K562 (cell line): ENCODE data around the gene SPON1. TPM values are rescaled to one million over a fixed set of nuclear protein-coding genes. Genes with fewer than 3 reads are reported as not detected.

Experiments
- ATF4 ChIP-seq: fragments of 450-650 bp; formaldehyde crosslinking; IDR thresholded peaks from 2 replicates; pipeline ENCODE4 v1.4.0; 2022; ENCODE audit warnings: mild to moderate bottlenecking, moderate library complexity
- BDP1 ChIP-seq: IDR thresholded peaks from 3 replicates; pipeline ENCODE4 v1.6.1; 2011; ENCODE audit not compliant: insufficient read length, insufficient read depth
- CBFA2T3 ChIP-seq: fragments of 450-650 bp; IDR thresholded peaks from 2 replicates; pipeline ENCODE4 v1.6.1; 2017
- CEBPB ChIP-seq: fragments of 450-650 bp; IDR thresholded peaks from 2 replicates; pipeline ENCODE4 v1.6.1; 2016; ENCODE audit warnings: missing genetic modification characterization, missing compliant biosample characterization
- CREB3L1 ChIP-seq: fragments of 450-650 bp; IDR thresholded peaks from 2 replicates; pipeline ENCODE4 v1.6.1; 2014; ENCODE audit warnings: low read depth, mild to moderate bottlenecking, moderate library complexity, borderline replicate concordance
- CREB5 ChIP-seq: fragments of 250-450 bp; sonication (Bioruptor Pico); IDR thresholded peaks from 2 replicates; pipeline ENCODE4 v1.5.0; 2020; ENCODE audit warnings: mild to moderate bottlenecking
- EP400 ChIP-seq: fragments of 450-650 bp; IDR thresholded peaks from 2 replicates; pipeline ENCODE4 v1.6.1; 2017; ENCODE audit warnings: antibody characterized with exemption, mild to moderate bottlenecking, moderate library complexity
- FOXM1 ChIP-seq, 2 experiments: fragments of 450-650 bp in 1 of 2; sonication (generic) in 1 of 2; formaldehyde crosslinking in 1 of 2; IDR thresholded peaks; 2 replicates each; pipeline versions ENCODE4 v1.6.1 to v1.9.0; 2017 to 2022; ENCODE audit warnings: low read depth in 2 of 2, mild to moderate bottlenecking in 2 of 2, missing genetic modification reagents in 1 of 2, moderate library complexity in 1 of 2
- GTF2A2 ChIP-seq: IDR thresholded peaks from 2 replicates; pipeline ENCODE4 v1.6.1; 2016; ENCODE audit warnings: mild to moderate bottlenecking, missing genetic modification characterization, missing compliant biosample characterization
- NFE2L1 ChIP-seq: fragments of 450-650 bp; IDR thresholded peaks from 2 replicates; pipeline ENCODE4 v1.6.1; 2016; ENCODE audit warnings: missing genetic modification characterization, low read depth, mild to moderate bottlenecking, missing compliant biosample characterization, moderate library complexity, borderline replicate concordance
- PRMT5 ChIP-seq: sonication (generic); formaldehyde crosslinking; IDR thresholded peaks from 2 replicates; pipeline ENCODE4 v1.5.0; 2020; ENCODE audit warnings: missing genetic modification reagents
- SIX5 ChIP-seq, 2 experiments: IDR thresholded peaks; 2 replicates each; pipeline ENCODE4 v1.6.1; 2011; ENCODE audit warnings: low read length in 2 of 2, borderline replicate concordance in 1 of 2, low read depth in 1 of 2, mild to moderate bottlenecking in 1 of 2, moderate library complexity in 1 of 2; ENCODE audit not compliant: insufficient read depth in 1 of 2
- SP2 ChIP-seq: IDR thresholded peaks from 2 replicates; pipeline ENCODE4 v1.6.1; 2011; ENCODE audit warnings: mild to moderate bottlenecking, low read depth, low read length, moderate library complexity; ENCODE audit not compliant: poor library complexity, severe bottlenecking; ENCODE audit errors: extremely low read depth
- SRSF7 ChIP-seq: fragments of 200-400 bp; formaldehyde crosslinking; optimal IDR thresholded peaks from 2 replicates; pipeline ENCODE3; 2017; ENCODE audit warnings: mild to moderate bottlenecking, low read depth, low read length
- TCF15 ChIP-seq: fragments of 250-450 bp; sonication (Bioruptor Pico); IDR thresholded peaks from 2 replicates; pipeline ENCODE4 v1.8.0; 2022; ENCODE audit warnings: moderate library complexity, mild to moderate bottlenecking, inconsistent platforms
- THAP12 ChIP-seq: fragments of 250-450 bp; sonication (Bioruptor Pico); IDR thresholded peaks from 2 replicates; pipeline ENCODE4 v1.9.0; 2021; ENCODE audit warnings: mild to moderate bottlenecking, inconsistent platforms
- XRCC3 ChIP-seq: fragments of 450-650 bp; IDR thresholded peaks from 2 replicates; pipeline ENCODE4 v1.6.1; 2017; ENCODE audit warnings: mild to moderate bottlenecking, moderate library complexity
- ZFX ChIP-seq: sonication (generic); formaldehyde crosslinking; IDR thresholded peaks from 2 replicates; pipeline ENCODE4 v1.8.0; 2022; ENCODE audit warnings: mild to moderate bottlenecking, missing genetic modification reagents, moderate library complexity
- ZNF212 ChIP-seq: fragments of 450-650 bp; formaldehyde crosslinking; IDR thresholded peaks from 2 replicates; pipeline ENCODE4 v1.4.0; 2020; ENCODE audit warnings: mild to moderate bottlenecking
- ZNF561 ChIP-seq: fragments of 450-650 bp; formaldehyde crosslinking; conservative IDR thresholded peaks from 2 replicates; pipeline ENCODE4 v1.4.0; 2020; ENCODE audit warnings: mild to moderate bottlenecking, moderate library complexity
- ZNF780A ChIP-seq: fragments of 250-450 bp; sonication (Bioruptor Pico); IDR thresholded peaks from 2 replicates; pipeline ENCODE4 v1.5.0; 2021; ENCODE audit warnings: mild to moderate bottlenecking
- polyA plus RNA-seq, 8 experiments: library from polyadenylated mRNA; depleted of rRNA in 4 of 8; stranded (reverse) in 5 of 8; unstranded in 3 of 8; fragments of >200 nt; fragmentation: Nextera tagmentation in 2 of 8; fragmentation: Illumina TruSeq in 1 of 8; extraction: Ambion mirVana in 2 of 8; extraction: Trizol in 1 of 8; gene quantifications; 2 replicates each; pipeline versions ENCODE4 v1.2.1 to v1.2.3, GENCODE V29; 2011 to 2014; ENCODE audit warnings: inconsistent platforms in 1 of 8, missing spikeins in 1 of 8
- total RNA-seq, 7 experiments: library from RNA; depleted of rRNA in 6 of 7; stranded (reverse); fragments of >200 nt in 6 of 7; fragmentation: Illumina TruSeq in 2 of 7; extraction: Trizol in 2 of 7; gene quantifications; 2 replicates each; pipeline versions ENCODE4 v1.2.1 to v1.2.3, GENCODE V29; 2011 to 2021; ENCODE audit warnings: low replicate concordance in 1 of 7

SPON1 gene
- total and polyA plus RNA-seq, 9 of the 15 experiments (the other 6 are each of a cell fraction or from before 2014, with no cell fraction given) = 0.04 to 0.06 TPM; not detected in 7

- TF ChIP-seq SIX5 (IDR thresholded peaks at IDR 0.05; ENCODE audit: borderline replicate concordance in 1 of 2, insufficient read depth in 1 of 2, low read depth in 1 of 2, low read length in 2 of 2) = no peak
- TF ChIP-seq FOXM1 (IDR thresholded peaks at IDR 0.05; ENCODE audit: low read depth) = no peak
- no peak for TF ChIP-seq FOXM1 (CRISPR knock-in tag; IDR thresholded peaks at IDR 0.05; ENCODE audit: low read depth)
- no peak for TF ChIP-seq ZNF212 (CRISPR knock-in tag)
- TF ChIP-seq CBFA2T3 = no peak
- no peak for TF ChIP-seq SRSF7
- TF ChIP-seq XRCC3 = no peak
- peak; percentile 93 for TF ChIP-seq ATF4 (CRISPR knock-in tag)
- no peak for TF ChIP-seq GTF2A2 (tag)
- TF ChIP-seq ZFX (CRISPR knock-in tag) = no peak
- no peak for TF ChIP-seq CREB5 (CRISPR knock-in tag)
- TF ChIP-seq ZNF561 (CRISPR knock-in tag) = no peak
- TF ChIP-seq NFE2L1 = no peak
- TF ChIP-seq TCF15 = no peak
- TF ChIP-seq ZNF780A (CRISPR knock-in tag) = no peak
- no peak for TF ChIP-seq SP2
- TF ChIP-seq BDP1 = no peak
- peak; percentile 89 for TF ChIP-seq CEBPB (tag)
- no peak for TF ChIP-seq THAP12 (CRISPR knock-in tag)
- peak; percentile 61 for TF ChIP-seq EP400
- TF ChIP-seq CREB3L1 = no peak
- TF ChIP-seq PRMT5 (CRISPR knock-in tag) = no peak
Measured at GRCh38 chr11:13924801-13925327, 37.7 kb upstream of the SPON1 start (continued).
